ENCODE measurements around the gene CCDC146.

DNA sequence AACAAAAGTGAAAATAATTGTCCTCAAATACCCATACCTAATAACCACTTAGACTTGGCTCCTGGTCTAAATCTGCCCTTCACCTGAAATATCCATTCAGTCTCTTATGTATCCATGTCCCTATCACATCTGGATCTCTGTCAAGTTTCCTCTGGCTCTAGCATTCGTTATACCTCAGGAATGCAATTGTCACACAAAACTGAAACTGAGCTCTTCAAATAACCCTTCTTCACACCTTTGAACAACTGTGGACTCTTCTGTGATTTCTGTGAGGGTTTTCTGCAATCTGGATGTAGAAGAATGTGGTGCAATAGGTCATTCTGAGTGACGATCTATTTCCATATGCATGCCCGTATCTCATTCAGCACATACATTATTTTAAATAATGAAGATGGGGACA is 130.7 kb downstream of the CCDC146 start:
- TF ChIP-seq, protein P1, sequence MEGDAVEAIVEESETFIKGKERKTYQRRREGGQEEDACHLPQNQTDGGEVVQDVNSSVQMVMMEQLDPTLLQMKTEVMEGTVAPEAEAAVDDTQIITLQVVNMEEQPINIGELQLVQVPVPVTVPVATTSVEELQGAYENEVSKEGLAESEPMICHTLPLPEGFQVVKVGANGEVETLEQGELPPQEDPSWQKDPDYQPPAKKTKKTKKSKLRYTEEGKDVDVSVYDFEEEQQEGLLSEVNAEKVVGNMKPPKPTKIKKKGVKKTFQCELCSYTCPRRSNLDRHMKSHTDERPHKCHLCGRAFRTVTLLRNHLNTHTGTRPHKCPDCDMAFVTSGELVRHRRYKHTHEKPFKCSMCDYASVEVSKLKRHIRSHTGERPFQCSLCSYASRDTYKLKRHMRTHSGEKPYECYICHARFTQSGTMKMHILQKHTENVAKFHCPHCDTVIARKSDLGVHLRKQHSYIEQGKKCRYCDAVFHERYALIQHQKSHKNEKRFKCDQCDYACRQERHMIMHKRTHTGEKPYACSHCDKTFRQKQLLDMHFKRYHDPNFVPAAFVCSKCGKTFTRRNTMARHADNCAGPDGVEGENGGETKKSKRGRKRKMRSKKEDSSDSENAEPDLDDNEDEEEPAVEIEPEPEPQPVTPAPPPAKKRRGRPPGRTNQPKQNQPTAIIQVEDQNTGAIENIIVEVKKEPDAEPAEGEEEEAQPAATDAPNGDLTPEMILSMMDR (conservative IDR thresholded peaks at IDR 0.05 in 1 of 2, IDR thresholded peaks at IDR 0.05 in 1 of 2; ENCODE audit: extremely low read depth in 1 of 2, insufficient read depth in 1 of 2, low read depth in 1 of 2, low read length in 2 of 2) = no peak
- no peak for TF ChIP-seq EZH2 (IDR thresholded peaks at IDR 0.05; ENCODE audit: borderline replicate concordance, low read length)
